Measurements from ENCODE around the gene INHA.
A peak's percentile ranks its signal among the peaks of the same experiment; 100 is the strongest.

Gene INHA

DNA sequence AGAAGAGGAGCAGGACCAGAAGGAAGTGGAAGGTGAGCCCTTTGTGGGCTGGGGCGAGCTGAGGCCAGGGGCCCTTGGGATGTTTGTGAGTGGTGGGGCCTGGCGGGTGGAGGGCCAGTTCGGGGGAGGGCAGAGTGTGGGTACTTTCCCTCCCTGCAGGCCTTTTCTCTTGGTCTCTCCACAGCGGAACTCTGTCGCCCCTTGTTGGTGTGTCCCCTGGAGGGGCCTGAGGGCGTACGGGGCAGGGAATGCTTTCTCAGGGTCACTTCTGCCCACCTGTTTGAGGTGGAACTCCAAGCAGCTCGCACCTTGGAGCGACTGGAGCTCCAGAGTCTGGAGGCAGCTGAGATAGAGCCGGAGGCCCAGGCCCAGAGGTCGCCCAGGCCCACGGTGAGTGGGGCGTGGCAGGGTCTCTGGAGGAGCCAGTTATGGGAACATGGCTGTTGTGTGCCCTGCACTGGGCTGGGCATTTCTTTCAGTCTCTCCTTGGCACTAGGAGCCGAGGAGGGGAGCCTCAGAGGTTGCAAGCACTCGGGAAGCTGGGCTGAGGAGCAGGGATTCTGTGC lies 36.4 kb downstream of the INHA start:
- H2AK5ac ChIP-seq (ENCODE audit: low read length, severe bottlenecking), result no peak overlapping the region
- no peak overlapping the region for H3K23ac ChIP-seq (ENCODE audit: low read length in 2 of 2)
- H2BK5ac ChIP-seq (ENCODE audit: low read depth, low read length, poor library complexity, severe bottlenecking), result no peak overlapping the region
- no peaks in the 10 kb centered on the region for H3K9me3 ChIP-seq (ENCODE audit: control insufficient read depth, low read length)
- H2BK15ac ChIP-seq (ENCODE audit: low read depth, poor library complexity, severe bottlenecking), result peak overlapping the region; percentile 9
- H4K91ac ChIP-seq (ENCODE audit: low read length), result no peak overlapping the region
- no peak overlapping the region for H4K8ac ChIP-seq (ENCODE audit: low read length)
- H3K4me2 ChIP-seq (ENCODE audit: low read length, poor library complexity, severe bottlenecking), result no peak overlapping the region
- H3K79me1 ChIP-seq (replicated peaks; ENCODE audit: low read length, poor library complexity, severe bottlenecking), result no peaks in the 10 kb centered on the region
- WGBS, result 83% methylated on average over 15 of the region's 15 CpGs
- no peak overlapping the region for H2BK120ac ChIP-seq (ENCODE audit: low read depth, low read length)
- H3K14ac ChIP-seq (ENCODE audit: low read length in 2 of 2), result no peak overlapping the region
- H3K4me3 ChIP-seq (ENCODE audit: insufficient read depth in 1 of 2, low read depth in 1 of 2, low read length in 2 of 2), result no peak overlapping the region
- no peak overlapping the region for H3K18ac ChIP-seq (ENCODE audit: low read depth in 1 of 2, low read length in 2 of 2)
- H2BK12ac ChIP-seq (ENCODE audit: low read length in 2 of 2), result no peak overlapping the region
- H2AFZ ChIP-seq (ENCODE audit: low read depth, low read length), result no peak overlapping the region
- H3K27me3 ChIP-seq (ENCODE audit: control insufficient read depth in 1 of 2, insufficient read depth in 1 of 2, low read length in 2 of 2), result no peaks in the 10 kb centered on the region
- H3K27ac ChIP-seq (ENCODE audit: low read length, poor library complexity, severe bottlenecking), result no peak overlapping the region
- no peak overlapping the region for H3K9ac ChIP-seq (ENCODE audit: low read length)
- no peaks in the 10 kb centered on the region for H3K4me1 ChIP-seq (ENCODE audit: control insufficient read depth, insufficient read depth, low read depth, low read length)
- no peak overlapping the region for H3K4ac ChIP-seq (ENCODE audit: low read depth in 1 of 2, low read length in 2 of 2)
- DNase-seq, result no peak
- peaks cover 72 to 73% of the 10 kb centered on the region in 2 experiments for H3K36me3 ChIP-seq (ENCODE audit: control insufficient read depth in 1 of 2, insufficient read depth in 2 of 2, low read depth in 1 of 2, low read length in 2 of 2)

- no peak for DNase-seq
- WGBS, result 92% methylated on average over 12 of the region's 13 CpGs
- H2BK12ac ChIP-seq (ENCODE audit: low read length in 2 of 2), result no peak overlapping the region
Observed at GRCh38 chr2:219609149-219609750, 37.1 kb downstream of the INHA start.

DNA sequence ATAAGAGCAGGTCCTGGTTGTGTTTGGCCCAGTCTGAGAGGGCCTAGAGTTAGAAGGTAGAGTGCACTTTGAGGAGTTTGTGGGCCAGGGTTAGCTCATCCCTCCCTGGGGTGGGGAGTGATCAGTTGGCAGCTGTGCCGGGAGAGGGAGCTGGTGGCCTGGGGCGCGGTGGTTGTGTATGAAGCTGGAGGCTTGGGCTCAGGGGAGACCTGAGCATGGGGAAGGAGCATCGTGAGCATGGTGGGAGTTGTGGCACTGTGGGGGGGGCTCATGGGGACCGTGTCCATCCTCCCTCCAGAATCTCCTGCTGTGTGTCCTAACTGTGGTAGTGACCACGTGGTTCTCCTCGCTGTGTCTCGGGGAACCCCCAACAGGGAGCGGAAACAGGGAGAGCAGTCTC lies 39.2 kb downstream of the INHA start:
- Histone ChIP-seq H2BK120ac (ENCODE audit: low read depth, low read length) (no peak overlapping the region), H2AK5ac (ENCODE audit: low read length, severe bottlenecking) (no peak overlapping the region), H2BK15ac (ENCODE audit: low read depth, poor library complexity, severe bottlenecking) (no peak overlapping the region), H3K14ac (ENCODE audit: low read length in 2 of 2) (no peak overlapping the region), H3K36me3 (ENCODE audit: control insufficient read depth in 1 of 2, insufficient read depth in 2 of 2, low read depth in 1 of 2, low read length in 2 of 2) (peaks cover 72 to 85% of the 10 kb centered on the region in 2 experiments), H3K23ac (ENCODE audit: low read length in 2 of 2) (no peak overlapping the region), H3K4ac (ENCODE audit: low read depth in 1 of 2, low read length in 2 of 2) (no peak overlapping the region), H2BK12ac (ENCODE audit: low read length in 2 of 2) (no peak overlapping the region), H3K9ac (ENCODE audit: low read length) (no peak overlapping the region), H3K4me2 (ENCODE audit: low read length, poor library complexity, severe bottlenecking) (no peak overlapping the region), H4K8ac (ENCODE audit: low read length) (no peak overlapping the region), H3K4me1 (ENCODE audit: control insufficient read depth, insufficient read depth, low read depth, low read length) (no peaks in the 10 kb centered on the region), H3K4me3 (ENCODE audit: insufficient read depth in 1 of 2, low read depth in 1 of 2, low read length in 2 of 2) (no peak overlapping the region), H3K27ac (ENCODE audit: low read length, poor library complexity, severe bottlenecking) (no peak overlapping the region), H3K79me1 (replicated peaks; ENCODE audit: low read length, poor library complexity, severe bottlenecking) (no peaks in the 10 kb centered on the region), H2AFZ (ENCODE audit: low read depth, low read length) (no peak overlapping the region), H4K91ac (ENCODE audit: low read length) (no peak overlapping the region), H3K27me3 (ENCODE audit: control insufficient read depth in 1 of 2, insufficient read depth in 1 of 2, low read length in 2 of 2) (no peaks in the 10 kb centered on the region), H3K18ac (ENCODE audit: low read depth in 1 of 2, low read length in 2 of 2) (no peak overlapping the region), H3K9me3 (ENCODE audit: control insufficient read depth, low read length) (no peaks in the 10 kb centered on the region), H2BK5ac (ENCODE audit: low read depth, low read length, poor library complexity, severe bottlenecking) (no peak overlapping the region)
- DNase-seq, result no peak
- 94% methylated on average over 9 of the region's 9 CpGs for WGBS

More at GRCh38 chr2:219609149-219609750, 37.1 kb downstream of the INHA start:
- Histone ChIP-seq H3K79me1 (replicated peaks; ENCODE audit: low read length, poor library complexity, severe bottlenecking) (no peaks in the 10 kb centered on the region), H4K91ac (ENCODE audit: low read length) (no peak overlapping the region), H3K9me3 (ENCODE audit: control insufficient read depth, low read length) (no peaks in the 10 kb centered on the region), H4K8ac (ENCODE audit: low read length) (no peak overlapping the region), H3K4me2 (ENCODE audit: low read length, poor library complexity, severe bottlenecking) (no peak overlapping the region), H3K18ac (ENCODE audit: low read depth in 1 of 2, low read length in 2 of 2) (no peak overlapping the region), H3K23ac (ENCODE audit: low read length in 2 of 2) (no peak overlapping the region), H3K36me3 (ENCODE audit: control insufficient read depth in 1 of 2, insufficient read depth in 2 of 2, low read depth in 1 of 2, low read length in 2 of 2) (peaks cover 70 to 80% of the 10 kb centered on the region in 2 experiments), H2BK15ac (ENCODE audit: low read depth, poor library complexity, severe bottlenecking) (no peak overlapping the region), H3K14ac (ENCODE audit: low read length in 2 of 2) (no peak overlapping the region), H3K27ac (ENCODE audit: low read length, poor library complexity, severe bottlenecking) (no peak overlapping the region), H2BK5ac (ENCODE audit: low read depth, low read length, poor library complexity, severe bottlenecking) (no peak overlapping the region), H3K27me3 (ENCODE audit: control insufficient read depth in 1 of 2, insufficient read depth in 1 of 2, low read length in 2 of 2) (no peaks in the 10 kb centered on the region), H2AFZ (ENCODE audit: low read depth, low read length) (no peak overlapping the region), H3K4me3 (ENCODE audit: insufficient read depth in 1 of 2, low read depth in 1 of 2, low read length in 2 of 2) (no peak overlapping the region), H2BK120ac (ENCODE audit: low read depth, low read length) (no peak overlapping the region), H2AK5ac (ENCODE audit: low read length, severe bottlenecking) (no peak overlapping the region), H3K4me1 (ENCODE audit: control insufficient read depth, insufficient read depth, low read depth, low read length) (no peaks in the 10 kb centered on the region), H3K9ac (ENCODE audit: low read length) (no peak overlapping the region), H3K4ac (ENCODE audit: low read depth in 1 of 2, low read length in 2 of 2) (no peak overlapping the region)

- Histone ChIP-seq H2BK5ac (ENCODE audit: low read depth, low read length, poor library complexity, severe bottlenecking) (no peak overlapping the region), H3K9ac (ENCODE audit: low read length) (no peak overlapping the region), H3K79me1 (replicated peaks; ENCODE audit: low read length, poor library complexity, severe bottlenecking) (no peaks in the 10 kb centered on the region), H3K14ac (ENCODE audit: low read length in 2 of 2) (no peak overlapping the region), H3K4me2 (ENCODE audit: low read length, poor library complexity, severe bottlenecking) (no peak overlapping the region), H2BK12ac (ENCODE audit: low read length in 2 of 2) (no peak overlapping the region), H3K4me3 (ENCODE audit: insufficient read depth in 1 of 2, low read depth in 1 of 2, low read length in 2 of 2) (no peak overlapping the region), H3K27me3 (ENCODE audit: control insufficient read depth in 1 of 2, insufficient read depth in 1 of 2, low read length in 2 of 2) (no peaks in the 10 kb centered on the region), H3K23ac (ENCODE audit: low read length in 2 of 2) (no peak overlapping the region), H3K36me3 (ENCODE audit: control insufficient read depth in 1 of 2, insufficient read depth in 2 of 2, low read depth in 1 of 2, low read length in 2 of 2) (peaks cover 69 to 84% of the 10 kb centered on the region in 2 experiments), H4K91ac (ENCODE audit: low read length) (no peak overlapping the region), H4K8ac (ENCODE audit: low read length) (no peak overlapping the region), H2AFZ (ENCODE audit: low read depth, low read length) (no peak overlapping the region), H2BK120ac (ENCODE audit: low read depth, low read length) (no peak overlapping the region), H3K9me3 (ENCODE audit: control insufficient read depth, low read length) (no peaks in the 10 kb centered on the region), H3K4ac (ENCODE audit: low read depth in 1 of 2, low read length in 2 of 2) (no peak overlapping the region), H3K18ac (ENCODE audit: low read depth in 1 of 2, low read length in 2 of 2) (no peak overlapping the region), H3K4me1 (ENCODE audit: control insufficient read depth, insufficient read depth, low read depth, low read length) (no peaks in the 10 kb centered on the region), H3K27ac (ENCODE audit: low read length, poor library complexity, severe bottlenecking) (no peak overlapping the region), H2BK15ac (ENCODE audit: low read depth, poor library complexity, severe bottlenecking) (no peak overlapping the region), H2AK5ac (ENCODE audit: low read length, severe bottlenecking) (no peak overlapping the region)
- DNase-seq, result no peak
- 80% methylated on average over 12 of the region's 12 CpGs for WGBS
Observed at GRCh38 chr2:219611866-219612576, 39.9 kb downstream of the INHA start.
